PC-3 (cell line): ENCODE measurements around the gene NFU1. TPM values are rescaled to one million over a fixed set of nuclear protein-coding genes. Genes with fewer than 3 reads are reported as not detected.

ENCODE experiments used
- ATAC-seq: fragments of 200-7000 bp; cut with Tn5 transposase; 2 replicates; pipeline ENCODE4 v1.9.1; 2020; ENCODE audit warnings: mild to moderate bottlenecking, moderate library complexity
- BruUV-seq: library from RNA; stranded (reverse); fragments of 400-500 nt; replicated peaks from 2 replicates; lab custom pipeline; 2021; lab: Mats Ljungman, UMichigan
- CTCF ChIA-PET: fragments of 300-600 bp; sonication (Branson Sonifier 250); formaldehyde crosslinking; loops from one replicate; lab custom pipeline; 2022; ENCODE audit warnings: antibody characterized with exemption; lab: Charles Lee
- POLR2A ChIA-PET: fragments of 300-600 bp; sonication (Branson Sonifier 250); formaldehyde crosslinking; loops from one replicate; lab custom pipeline; 2022; ENCODE audit warnings: antibody characterized with exemption; ENCODE audit not compliant: unreplicated experiment; lab: Charles Lee
- DNase-seq: peaks from one replicate; pipeline ENCODE4 v3.0.0-alpha.2; 2015
- H2AFZ ChIP-seq: fragments of 300-600 bp; sonication (generic); 2 replicates; pipeline ENCODE4 v1.6.0; 2016; ENCODE audit warnings: antibody characterized with exemption, low read length
- H3F3A ChIP-seq: fragments of 300-600 bp; sonication (generic); one replicate; pipeline ENCODE4 v1.6.0; 2017; ENCODE audit warnings: antibody characterized with exemption, low read length, control low read depth, mild to moderate bottlenecking; ENCODE audit not compliant: unreplicated experiment
- H3K27ac ChIP-seq: fragments of 300-600 bp; sonication (generic); 2 replicates; pipeline ENCODE4 v1.5.1; 2016; ENCODE audit warnings: mild to moderate bottlenecking, low read length
- H3K27me3 ChIP-seq: fragments of 300-600 bp; sonication (generic); 2 replicates; pipeline ENCODE4 v1.6.1; 2016; ENCODE audit warnings: low read length, mixed read lengths
- H3K36me3 ChIP-seq: fragments of 300-600 bp; sonication (generic); 2 replicates; pipeline ENCODE4 v1.6.1; 2016; ENCODE audit warnings: low read depth, mixed run types, low read length, mixed read lengths
- H3K4me1 ChIP-seq: fragments of 300-600 bp; sonication (generic); 2 replicates; pipeline ENCODE4 v1.5.1; 2016; ENCODE audit warnings: low read length; ENCODE audit not compliant: insufficient read depth
- H3K4me2 ChIP-seq: fragments of 300-600 bp; sonication (generic); 2 replicates; pipeline ENCODE4 v1.6.0; 2016; ENCODE audit warnings: low read length
- H3K4me3 ChIP-seq: fragments of 300-600 bp; sonication (generic); 2 replicates; pipeline ENCODE4 v1.5.1; 2016; ENCODE audit warnings: mild to moderate bottlenecking, low read length, mixed read lengths
- H3K79me2 ChIP-seq: fragments of 300-600 bp; sonication (generic); 2 replicates; pipeline ENCODE4 v1.6.1; 2017; ENCODE audit warnings: low read length, mixed read lengths
- H3K9ac ChIP-seq: fragments of 300-600 bp; sonication (generic); 2 replicates; pipeline ENCODE4 v1.6.0; 2016; ENCODE audit warnings: mild to moderate bottlenecking, low read length
- H3K9me2 ChIP-seq: fragments of 300-600 bp; sonication (generic); replicated peaks from 2 replicates; pipeline ENCODE4 v1.6.1; 2016; ENCODE audit warnings: mixed run types, low read length, mixed read lengths
- H3K9me3 ChIP-seq: fragments of 300-600 bp; sonication (generic); 2 replicates; pipeline ENCODE4 v1.6.1; 2016; ENCODE audit warnings: low read length, mixed read lengths
- H4K20me1 ChIP-seq: fragments of 300-600 bp; sonication (generic); 2 replicates; pipeline ENCODE4 v1.6.1; 2016; ENCODE audit warnings: low read length, mixed read lengths
- CTCF ChIP-seq: fragments of 300-600 bp; sonication (generic); conservative IDR thresholded peaks from 2 replicates; pipeline ENCODE4 v1.5.1; 2017; ENCODE audit warnings: antibody characterized with exemption, low read depth, mild to moderate bottlenecking, low read length
- EZH2 ChIP-seq: fragments of 300-600 bp; sonication (generic); IDR thresholded peaks from one replicate; pipeline ENCODE4 v1.6.1; 2017; ENCODE audit warnings: antibody characterized with exemption, mild to moderate bottlenecking, low read length; ENCODE audit not compliant: unreplicated experiment
- EZH2phosphoT487 ChIP-seq: fragments of 300-600 bp; sonication (generic); IDR thresholded peaks from 2 replicates; pipeline ENCODE4 v1.6.1; 2018; ENCODE audit warnings: mild to moderate bottlenecking, antibody characterized with exemption, low read length, borderline replicate concordance
- intact Hi-C: fragments of 100-400 bp; cut with micrococcal nuclease; formaldehyde crosslinking; loops from 2 replicates; pipeline ENCODE4 v1.9.0; 2023
- total RNA-seq: library from RNA; depleted of rRNA; stranded (reverse); fragments of >200 nt; gene quantifications from 2 replicates; pipeline ENCODE4 v1.2.3, GENCODE V29; 2014

The NFU1 gene
- total RNA-seq, 1 experiment from 2014 or later, result 45.6 TPM

GRCh38 chr2:69470911-69471310, 33.7 kb upstream of the NFU1 start:
- BruUV-seq, result no TSS peak
- Histone ChIP-seq H3K4me2 (no peak overlapping the region), H4K20me1 (no peaks in the 10 kb centered on the region), H3F3A (no peaks in the 10 kb centered on the region), H3K9ac (no peak overlapping the region), H3K27ac (no peak overlapping the region), H3K79me2 (no peaks in the 10 kb centered on the region), H3K9me3 (no peaks in the 10 kb centered on the region), H3K36me3 (no peaks in the 10 kb centered on the region), H3K9me2 (no peaks in the 10 kb centered on the region), H3K27me3 (no peaks in the 10 kb centered on the region), H3K4me1 (no peaks in the 10 kb centered on the region), H3K4me3 (no peak overlapping the region), H2AFZ (no peak overlapping the region)
- TF ChIP-seq CTCF (no peak), EZH2phosphoT487 (no peak), EZH2 (no peak)
- ChIA-PET POLR2A (no interaction called here), CTCF (no interaction called here)
- ATAC-seq (no peak), DNase-seq (no peak)
- intact Hi-C loops, result no loop called here

GRCh38 chr2:69469784-69470183, 32.5 kb upstream of the NFU1 start:
- no peaks in the 10 kb centered on the region for H3F3A ChIP-seq
- H3K4me2 ChIP-seq, result no peak overlapping the region
- no peaks in the 10 kb centered on the region for H3K79me2 ChIP-seq
- H3K9me2 ChIP-seq, result no peaks in the 10 kb centered on the region
- ChIA-PET CTCF (no interaction called here), POLR2A (no interaction called here)
- DNase-seq (no peak), ATAC-seq (no peak)
- H2AFZ ChIP-seq, result no peak overlapping the region
- H3K4me1 ChIP-seq, result no peaks in the 10 kb centered on the region
- H3K9ac ChIP-seq, result no peak overlapping the region
- no peaks in the 10 kb centered on the region for H4K20me1 ChIP-seq
- H3K27me3 ChIP-seq, result no peaks in the 10 kb centered on the region
- no peaks in the 10 kb centered on the region for H3K36me3 ChIP-seq
- intact Hi-C loops, result no loop called here
- no peak overlapping the region for H3K4me3 ChIP-seq
- TF ChIP-seq EZH2phosphoT487 (no peak), CTCF (no peak), EZH2 (no peak)
- no peak overlapping the region for H3K27ac ChIP-seq
- no TSS peak for BruUV-seq
- H3K9me3 ChIP-seq, result no peaks in the 10 kb centered on the region

- no peak for DNase-seq
- no TSS peak for BruUV-seq
- no peaks in the 10 kb centered on the region for H3K9me3 ChIP-seq
- H3K4me1 ChIP-seq, result no peaks in the 10 kb centered on the region
- POLR2A ChIA-PET, result no interaction called here
- intact Hi-C loops, result no loop called here
- TF ChIP-seq EZH2phosphoT487 (no peak), EZH2 (no peak), CTCF (no peak)
- H3K4me3 ChIP-seq, result no peak overlapping the region
- no peak overlapping the region for H3K9ac ChIP-seq
- no peak for ATAC-seq
- H3K27me3 ChIP-seq, result no peaks in the 10 kb centered on the region
- CTCF ChIA-PET, result no interaction called here
- no peaks in the 10 kb centered on the region for H3K9me2 ChIP-seq
- H3K4me2 ChIP-seq, result no peak overlapping the region
- no peaks in the 10 kb centered on the region for H3K36me3 ChIP-seq
- H3K27ac ChIP-seq, result no peak overlapping the region
- H3F3A ChIP-seq, result no peaks in the 10 kb centered on the region
- no peak overlapping the region for H2AFZ ChIP-seq
- H3K79me2 ChIP-seq, result no peaks in the 10 kb centered on the region
- no peaks in the 10 kb centered on the region for H4K20me1 ChIP-seq
Measured at GRCh38 chr2:69469375-69469774, 32.1 kb upstream of the NFU1 start.
